Measurements from ENCODE around the gene PCNX2. TPM values are rescaled to one million over a fixed set of nuclear protein-coding genes. Genes with fewer than 3 reads are reported as not detected.

Gene PCNX2
- 21.9 and 109 TPM in 2 replicates for total RNA-seq (ENCODE audit: low replicate concordance)

GRCh38 chr1:233295237-233295974, at the start of gene PCNX2:
PCNX2 (minus strand) TSS chr1:233295725; CDS start chr1:233295478, 247 bp downstream.

GRCh38 chr1:233327651-233328141, 32.2 kb upstream of the PCNX2 start, which contains the start of gene MAP3K21:
MAP3K21 (plus strand) TSS chr1:233327724; CDS start chr1:233328029, 305 bp downstream.

GRCh38 chr1:232950197-232951176, 345.0 kb downstream of the PCNX2 start, which contains the start of gene NTPCR:
NTPCR (plus strand) TSS chr1:232950611; CDS start chr1:232950711, 100 bp downstream.

Other genes starting within 250 kb of the PCNX2 start
- gene MAP3K21, start 32.0 kb upstream of the PCNX2 start, total RNA-seq (ENCODE audit: low replicate concordance): 0.08 and 0.23 TPM in 2 replicates